ENCODE measurements around the gene ZNF500.

ZNF500 gene

DNA sequence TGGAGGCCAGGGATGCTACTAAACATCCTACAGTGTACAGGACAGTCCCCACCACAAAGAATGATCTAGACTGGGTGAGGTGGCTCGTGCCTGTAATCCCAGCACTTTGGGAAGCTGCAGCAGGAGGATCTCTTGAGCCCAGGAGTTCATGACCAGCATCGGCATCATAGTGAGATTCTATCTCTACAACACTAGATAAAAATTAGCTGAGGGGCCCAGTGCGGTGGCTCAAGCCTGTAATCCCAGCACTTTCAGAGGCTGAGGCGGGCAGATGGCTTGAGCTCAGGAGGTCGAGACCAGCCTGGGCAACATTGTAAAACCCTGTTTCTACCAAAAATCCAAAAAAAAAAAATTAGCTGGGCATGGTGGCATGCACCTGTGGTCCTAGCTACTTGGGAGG is 5.4 kb upstream of the ZNF500 start:
- Histone ChIP-seq H3K4me1 (ENCODE audit: insufficient read depth, poor library complexity, severe bottlenecking) (peaks cover 3% of the 10 kb centered on the region), H3K36me3 (ENCODE audit: low read depth) (no peaks in the 10 kb centered on the region), H3K9me3 (ENCODE audit: severe bottlenecking) (no peaks in the 10 kb centered on the region), H3K4me3 (ENCODE audit: severe bottlenecking) (no peak overlapping the region), H3K27ac (ENCODE audit: poor library complexity, severe bottlenecking) (no peak overlapping the region), H3K27me3 (ENCODE audit: insufficient read depth, poor library complexity, severe bottlenecking) (no peaks in the 10 kb centered on the region)
- no peak for ATAC-seq (ENCODE audit: low read depth)
- no peak for TF ChIP-seq CTCF (IDR thresholded peaks at IDR 0.05; ENCODE audit: poor library complexity, severe bottlenecking)
- no peak for DNase-seq (ENCODE audit: low spot score)

GRCh38 chr16:4771646-4772045 is 4.7 kb upstream of the ZNF500 start:
- no peak overlapping the region for H3K27ac ChIP-seq (ENCODE audit: poor library complexity, severe bottlenecking)
- DNase-seq (ENCODE audit: low spot score) (no peak), ATAC-seq (ENCODE audit: low read depth) (no peak)
- no peaks in the 10 kb centered on the region for H3K27me3 ChIP-seq (ENCODE audit: insufficient read depth, poor library complexity, severe bottlenecking)
- H3K4me3 ChIP-seq (ENCODE audit: severe bottlenecking): no peak overlapping the region
- H3K4me1 ChIP-seq (ENCODE audit: insufficient read depth, poor library complexity, severe bottlenecking): peaks cover 3% of the 10 kb centered on the region
- no peaks in the 10 kb centered on the region for H3K36me3 ChIP-seq (ENCODE audit: low read depth)
- TF ChIP-seq CTCF (IDR thresholded peaks at IDR 0.05; ENCODE audit: poor library complexity, severe bottlenecking): no peak
- no peaks in the 10 kb centered on the region for H3K9me3 ChIP-seq (ENCODE audit: severe bottlenecking)

- H3K27ac ChIP-seq (ENCODE audit: poor library complexity, severe bottlenecking): no peak overlapping the region
- peaks cover 7% of the 10 kb centered on the region for H3K4me1 ChIP-seq (ENCODE audit: insufficient read depth, poor library complexity, severe bottlenecking)
- DNase-seq (ENCODE audit: low spot score) (no peak), ATAC-seq (ENCODE audit: low read depth) (no peak)
- H3K9me3 ChIP-seq (ENCODE audit: severe bottlenecking): no peaks in the 10 kb centered on the region
- peak overlapping the region; percentile 48 for H3K4me3 ChIP-seq (ENCODE audit: severe bottlenecking)
- no peak for TF ChIP-seq CTCF (IDR thresholded peaks at IDR 0.05; ENCODE audit: poor library complexity, severe bottlenecking)
- H3K27me3 ChIP-seq (ENCODE audit: insufficient read depth, poor library complexity, severe bottlenecking): no peaks in the 10 kb centered on the region
- peaks cover 6% of the 10 kb centered on the region for H3K36me3 ChIP-seq (ENCODE audit: low read depth)
These were observed 2.3 kb upstream of the ZNF500 start for GRCh38 chr16:4769306-4769638.

GRCh38 chr16:4768549-4769305 is 1.8 kb upstream of the ZNF500 start:
- peak; percentile 95 for DNase-seq (ENCODE audit: low spot score)
- no peaks in the 10 kb centered on the region for H3K9me3 ChIP-seq (ENCODE audit: severe bottlenecking)
- ATAC-seq (ENCODE audit: low read depth): peak; percentile 90
- no peak for TF ChIP-seq CTCF (IDR thresholded peaks at IDR 0.05; ENCODE audit: poor library complexity, severe bottlenecking)
- peak overlapping the region; percentile 48 for H3K4me3 ChIP-seq (ENCODE audit: severe bottlenecking)
- H3K36me3 ChIP-seq (ENCODE audit: low read depth): peaks cover 12% of the 10 kb centered on the region
- peak overlapping the region; percentile 65 for H3K27ac ChIP-seq (ENCODE audit: poor library complexity, severe bottlenecking)
- H3K4me1 ChIP-seq (ENCODE audit: insufficient read depth, poor library complexity, severe bottlenecking): peaks cover 7% of the 10 kb centered on the region
- no peaks in the 10 kb centered on the region for H3K27me3 ChIP-seq (ENCODE audit: insufficient read depth, poor library complexity, severe bottlenecking)

- Histone ChIP-seq H3K4me1 (ENCODE audit: insufficient read depth, poor library complexity, severe bottlenecking) (peaks cover 7% of the 10 kb centered on the region), H3K36me3 (ENCODE audit: low read depth) (peaks cover 19% of the 10 kb centered on the region), H3K9me3 (ENCODE audit: severe bottlenecking) (no peaks in the 10 kb centered on the region), H3K27ac (ENCODE audit: poor library complexity, severe bottlenecking) (peak overlapping the region; percentile 65), H3K4me3 (ENCODE audit: severe bottlenecking) (peak overlapping the region; percentile 48), H3K27me3 (ENCODE audit: insufficient read depth, poor library complexity, severe bottlenecking) (no peaks in the 10 kb centered on the region)
- no peak for DNase-seq (ENCODE audit: low spot score)
- no peak for TF ChIP-seq CTCF (IDR thresholded peaks at IDR 0.05; ENCODE audit: poor library complexity, severe bottlenecking)
- ATAC-seq (ENCODE audit: low read depth): no peak
These were observed 1.0 kb upstream of the ZNF500 start for GRCh38 chr16:4767872-4768548.
